HG02678 (cell line): Measurements from ENCODE around the gene AIRE.
A peak's percentile ranks its signal among the peaks of the same experiment; 100 is the strongest.
"Not testable (repeated sequence)": the region's sequence is repeated elsewhere in the genome, so short reads cannot be mapped to it uniquely, and the experiment has no call there.

Source experiments
- ATAC-seq: cut with Tn5 transposase; IDR thresholded peaks from one replicate; pipeline ENCODE4 v1.9.1; 2021; ENCODE audit warnings: mild to moderate bottlenecking, moderate library complexity; ENCODE audit not compliant: unreplicated experiment

Gene AIRE

DNA sequence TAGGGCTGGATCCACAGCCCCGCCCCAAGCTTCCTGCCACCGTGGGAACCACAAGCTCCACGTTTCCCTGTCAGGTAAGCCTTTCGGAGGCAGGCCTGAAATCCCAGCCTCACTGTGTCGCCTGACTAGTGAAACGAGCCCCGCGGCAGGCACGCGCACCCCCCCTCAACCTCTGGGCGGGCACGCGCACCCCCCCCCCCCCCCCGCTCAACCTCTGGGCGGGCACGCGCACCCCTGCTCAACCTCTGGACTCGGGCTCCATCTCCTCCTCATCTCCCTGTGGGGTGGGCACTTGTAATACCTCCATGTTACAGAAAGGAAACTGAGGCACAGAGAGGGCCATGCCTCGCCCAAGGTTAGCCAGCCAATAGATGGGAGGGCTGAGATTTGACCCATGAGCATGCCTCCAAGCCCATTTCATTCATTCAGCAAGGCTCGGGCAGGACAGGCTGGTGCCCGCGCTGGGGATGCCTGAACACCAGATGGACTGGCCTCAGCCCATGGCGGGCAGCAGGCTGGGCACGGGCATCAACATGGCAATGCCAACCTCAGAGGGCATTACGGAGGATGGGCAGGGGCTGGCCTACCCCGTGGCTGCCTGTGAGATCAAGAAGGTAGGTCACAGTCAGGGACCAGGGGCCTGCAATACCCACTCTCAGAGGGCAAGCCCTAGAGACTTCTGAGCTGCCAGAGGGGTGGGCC is 48.8 kb downstream of the AIRE start:
- no peak for ATAC-seq

DNA sequence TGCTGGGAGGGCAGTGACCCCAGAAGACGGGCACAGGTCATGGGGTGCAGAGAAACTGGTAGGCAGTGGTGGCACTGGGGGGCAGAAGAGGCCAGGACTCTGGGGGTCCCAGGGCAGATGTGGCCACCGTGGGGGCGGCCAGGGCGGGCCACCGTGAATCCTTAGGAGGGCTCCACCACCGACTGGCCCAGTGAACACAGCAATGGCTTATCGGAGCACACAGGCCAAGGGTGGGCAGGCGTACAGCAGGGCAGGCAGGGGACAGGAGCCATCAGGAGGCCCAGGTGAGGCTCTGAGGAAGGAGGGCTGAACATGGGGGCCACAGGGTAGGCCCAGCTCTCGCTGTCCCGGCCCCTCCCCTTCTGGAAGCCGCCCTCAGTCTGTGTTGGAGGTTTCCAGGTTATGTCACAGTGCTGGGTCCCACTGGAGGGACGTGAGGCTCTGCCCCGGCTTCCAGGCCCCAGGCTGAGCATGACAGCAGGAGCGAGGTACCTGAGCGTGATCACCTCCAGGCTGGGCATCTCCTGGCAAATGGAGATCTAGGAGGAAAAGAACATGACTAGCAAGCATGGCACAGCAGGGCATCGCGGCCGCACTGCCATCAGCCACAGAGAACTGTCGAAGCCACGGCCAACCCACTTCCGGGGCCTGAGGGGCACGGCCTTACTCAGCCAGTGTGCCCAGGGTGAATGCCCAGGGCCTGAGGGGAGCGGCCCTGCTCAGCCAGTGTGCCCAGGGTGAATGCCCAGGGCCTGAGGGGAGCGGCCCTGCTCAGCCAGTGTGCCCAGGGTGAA is 49.8 kb downstream of the AIRE start:
- no peak for ATAC-seq

DNA sequence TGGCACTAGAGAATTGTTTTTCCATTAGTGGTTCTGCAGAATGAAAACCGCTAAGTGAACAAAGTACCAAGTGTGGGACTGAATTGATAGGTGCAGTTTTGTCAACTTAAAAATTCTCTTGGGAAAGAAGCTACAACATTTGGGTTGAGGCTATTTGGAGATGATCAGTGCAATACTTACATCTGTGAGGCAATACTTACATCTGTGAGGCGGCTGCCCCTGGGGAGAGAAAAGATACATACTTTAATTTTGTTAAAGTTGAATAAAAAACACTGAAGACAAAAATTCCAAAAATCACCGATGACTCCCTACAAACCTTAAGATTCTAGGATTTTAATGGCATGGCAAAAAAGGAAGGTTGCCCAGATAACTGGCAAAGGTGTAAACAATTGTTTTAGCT is 51.8 kb downstream of the AIRE start:
- no peak for ATAC-seq

DNA sequence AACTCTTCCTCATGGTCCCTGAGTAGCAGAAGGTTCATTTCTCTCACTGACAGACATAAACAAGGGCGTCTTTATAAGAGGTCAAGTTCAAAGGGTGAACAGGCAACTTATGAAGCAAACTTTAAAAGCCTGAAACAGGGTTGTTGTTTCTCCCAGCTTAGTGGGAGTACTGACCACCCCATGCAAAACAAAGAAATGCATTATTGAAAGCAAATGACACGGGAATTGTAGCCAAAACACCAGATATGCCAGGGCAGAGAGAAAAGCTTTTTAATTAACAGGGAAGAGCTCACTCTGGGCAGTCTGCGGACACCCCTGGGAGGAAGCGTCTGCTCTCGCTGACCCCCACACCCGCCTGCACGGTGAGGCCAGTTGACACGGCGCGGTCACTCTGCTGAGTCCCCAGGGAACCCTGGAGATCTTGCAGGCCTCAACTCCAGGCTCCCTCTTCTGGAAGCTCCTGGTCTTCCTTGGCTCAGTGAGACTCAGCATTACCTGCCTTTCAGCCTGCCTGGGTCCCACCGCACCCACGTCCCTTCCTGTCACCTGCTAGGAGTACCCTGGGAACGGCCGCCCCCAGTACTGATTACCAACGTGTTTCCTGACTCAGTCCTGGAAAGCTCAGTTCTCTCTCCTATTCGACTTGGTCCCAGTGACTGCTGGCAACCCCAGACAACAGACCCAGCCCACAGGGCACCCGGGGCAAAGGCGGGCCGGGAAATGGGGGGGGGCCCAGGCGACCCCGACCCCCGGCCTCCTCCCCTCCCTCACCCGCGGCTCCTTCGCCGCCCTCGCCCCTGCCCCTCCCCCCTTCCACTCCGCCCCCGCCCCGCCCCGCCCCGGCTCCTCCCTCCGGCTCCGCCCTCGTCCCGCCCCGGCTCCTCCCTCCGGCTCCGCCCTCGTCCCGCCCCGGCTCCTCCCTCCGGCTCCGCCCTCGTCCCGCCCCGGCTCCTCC is 52.5 kb downstream of the AIRE start:
- ATAC-seq: no peak

DNA sequence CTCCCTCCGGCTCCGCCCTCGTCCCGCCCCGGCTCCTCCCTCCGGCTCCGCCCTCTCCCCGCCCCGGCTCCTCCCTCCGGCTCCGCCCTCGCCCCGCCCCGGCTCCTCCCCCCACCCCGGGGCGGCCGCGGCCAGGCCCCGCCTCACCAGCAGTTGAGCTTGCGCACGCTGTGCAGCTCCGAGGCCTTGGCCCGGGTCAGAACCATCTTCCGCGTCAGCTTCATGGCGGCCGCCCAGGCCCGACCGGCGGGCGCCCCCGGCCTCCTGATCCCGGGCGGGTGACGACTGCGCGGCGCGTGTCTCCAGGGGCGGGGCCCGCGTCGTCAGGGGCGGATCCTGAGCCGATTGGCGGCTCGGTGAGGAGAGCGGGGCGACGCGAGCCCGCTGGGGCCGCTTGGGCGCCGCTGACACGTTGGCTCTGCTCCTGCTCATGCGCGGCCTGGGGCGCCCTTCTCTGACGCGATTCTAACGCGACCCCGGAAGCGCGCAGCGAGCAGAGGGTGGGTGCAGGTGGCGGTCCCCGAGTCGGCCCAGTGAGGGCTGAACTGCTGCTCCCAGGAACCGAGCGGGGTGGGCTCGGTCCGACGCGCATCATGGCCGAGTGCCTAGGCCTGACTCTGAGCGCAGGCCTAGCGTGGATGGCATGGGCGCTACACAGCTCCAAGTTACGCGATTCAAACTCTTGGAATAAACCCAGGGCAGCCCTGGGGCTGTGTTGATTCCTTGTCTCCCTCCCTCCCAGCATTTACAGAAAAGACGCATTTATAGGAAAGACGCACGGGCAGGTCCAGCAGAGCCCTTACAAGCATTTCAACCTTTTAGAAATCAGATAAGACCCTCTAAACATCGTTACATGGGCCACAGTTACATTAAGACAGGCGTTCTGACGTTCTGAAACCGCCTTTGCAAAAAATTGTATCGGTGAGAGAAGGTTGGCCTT is 53.6 kb downstream of the AIRE start, which contains the start of gene CFAP410:
Gene CFAP410 (minus strand): TSS at position 420 of the 940 bp plus-strand sequence. CDS start 196 bp downstream, at position 224.
- peak; percentile 88 for ATAC-seq

DNA sequence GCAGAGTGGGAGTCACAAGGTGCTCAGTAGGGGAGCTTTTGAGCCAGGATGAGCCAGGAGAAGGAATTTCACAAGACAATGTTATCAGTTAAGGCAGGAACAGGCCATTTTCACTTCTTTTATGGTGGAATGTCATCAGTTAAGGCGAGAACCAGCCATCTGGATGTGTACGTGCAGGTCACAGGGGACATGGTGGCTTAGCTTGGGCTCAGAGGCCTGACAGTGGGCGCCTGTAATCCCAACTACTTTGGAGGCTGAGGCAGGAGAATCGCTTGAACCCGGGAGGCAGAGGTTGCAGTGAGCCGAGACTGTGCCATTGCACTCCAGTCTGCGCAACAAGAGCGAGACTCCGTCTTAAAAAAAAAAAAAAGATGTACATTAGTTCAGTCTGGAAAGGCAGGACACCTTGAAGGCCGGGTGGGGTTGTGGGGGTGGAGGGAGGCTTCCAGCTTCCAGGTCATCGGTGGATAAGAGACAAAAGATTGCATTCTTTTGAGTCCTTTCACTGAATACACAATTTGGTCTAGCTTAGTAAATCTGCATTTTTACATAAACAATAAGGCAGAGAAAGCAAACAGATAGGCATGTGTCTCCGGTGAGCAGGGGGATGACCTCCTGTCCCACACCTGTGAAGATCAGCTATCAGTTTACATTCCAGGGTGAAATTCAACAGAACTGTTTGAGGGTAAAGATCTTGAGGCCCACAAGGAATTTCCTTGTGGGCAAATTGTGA is 56.2 kb downstream of the AIRE start:
- not testable (repeated sequence) for ATAC-seq

DNA sequence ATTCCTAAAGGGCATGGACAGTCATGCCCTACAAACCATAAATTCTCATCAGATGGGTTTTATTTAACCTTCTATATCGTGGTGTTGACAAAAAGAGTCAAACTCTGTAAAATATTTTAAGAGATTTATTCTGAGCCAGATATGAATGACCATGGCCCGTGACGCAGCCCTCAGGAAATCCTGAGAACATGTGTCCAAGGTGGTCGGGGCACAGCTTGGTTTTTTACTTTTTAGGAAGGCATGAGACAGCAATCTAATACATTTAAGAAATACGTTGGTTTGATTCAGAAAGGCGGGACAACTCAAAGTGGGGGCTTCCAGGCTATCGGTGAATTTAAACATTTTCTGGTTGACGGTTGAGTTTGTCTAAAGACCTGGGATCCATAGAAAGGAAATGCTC is 57.3 kb downstream of the AIRE start:
- not testable (repeated sequence) for ATAC-seq

DNA sequence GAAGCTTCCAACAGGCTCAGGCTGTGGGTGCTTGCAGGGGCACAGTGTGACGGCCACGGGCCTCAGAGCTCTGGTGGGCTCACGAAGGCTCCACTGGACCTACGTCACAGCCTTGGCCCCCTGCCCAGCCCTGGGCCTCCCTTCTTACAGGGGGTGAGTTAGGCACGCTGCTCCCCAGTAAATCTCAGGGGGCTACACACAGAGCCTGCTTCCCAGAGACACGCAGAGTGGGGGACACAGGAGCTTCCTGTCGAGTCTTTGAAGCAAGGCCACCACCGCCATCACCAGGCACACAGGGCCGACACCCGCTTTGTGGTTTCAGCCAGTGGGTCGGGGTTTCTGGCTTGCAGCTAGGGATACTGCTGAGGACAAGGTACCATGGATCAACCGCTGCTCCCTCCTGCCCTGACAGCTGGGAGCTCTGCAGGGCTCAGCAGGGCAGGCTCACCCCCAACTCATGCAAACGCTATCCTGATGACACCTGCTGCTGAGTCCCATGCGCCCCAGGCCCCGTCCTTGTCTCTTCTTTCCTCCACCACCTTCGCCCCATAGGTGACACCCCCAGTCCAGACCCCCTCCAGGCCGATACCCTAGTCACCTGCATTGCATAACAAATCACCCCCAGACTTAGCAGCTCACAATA is 59.0 kb downstream of the AIRE start:
- no peak for ATAC-seq

DNA sequence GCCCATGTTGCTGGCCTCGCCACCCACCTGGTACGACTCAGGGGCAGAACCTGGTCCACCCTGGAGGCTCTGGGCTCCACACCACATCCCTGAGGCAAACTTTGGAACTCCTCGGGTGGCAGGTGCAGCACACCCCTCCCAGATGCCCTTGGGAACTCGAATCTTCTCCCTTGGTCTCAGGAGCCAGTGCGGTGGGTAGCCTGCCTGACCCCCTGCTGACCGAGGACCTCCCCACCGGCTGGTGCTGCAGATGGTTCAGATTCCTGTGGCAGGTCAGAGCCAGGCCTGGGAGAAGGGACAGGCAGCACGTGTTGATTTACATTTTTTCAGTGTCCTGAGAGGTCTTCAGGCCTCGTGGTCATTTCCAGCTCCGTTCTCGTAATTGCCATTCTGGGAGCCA is 59.8 kb downstream of the AIRE start:
- ATAC-seq: no peak

DNA sequence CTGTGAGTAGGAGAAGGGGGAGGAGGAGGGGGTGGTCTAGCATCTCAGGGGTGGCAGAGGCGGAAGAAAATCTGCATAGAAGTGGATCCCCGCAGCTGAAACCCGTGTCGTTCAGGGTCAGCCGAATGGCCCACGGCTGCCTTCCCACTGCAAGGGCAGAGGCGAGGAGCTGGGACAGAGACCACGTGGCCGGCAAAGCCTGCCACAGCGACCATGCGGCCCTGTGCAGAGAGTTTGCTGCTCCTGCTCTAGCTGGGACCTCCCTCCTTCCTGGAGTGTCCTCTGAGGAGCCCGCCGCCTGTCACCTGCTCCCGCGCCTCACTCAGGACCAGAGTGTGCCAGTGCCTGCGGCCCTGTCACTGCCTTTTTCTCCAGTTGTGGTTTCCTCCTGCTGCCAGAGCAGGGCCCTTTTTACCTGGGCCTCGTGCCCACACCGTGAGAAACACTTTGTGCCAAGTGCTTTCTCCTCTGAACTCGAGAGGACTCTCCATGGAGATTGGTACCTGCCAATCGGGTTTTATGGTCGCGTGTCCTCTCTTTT is 62.3 kb downstream of the AIRE start:
- no peak for ATAC-seq
